OCI-LY3 (cell line): Measurements from ENCODE around the gene ACY1.

Source experiments
- H2AFZ ChIP-seq: fragments of 200-600, 300-600 bp; shearing (Covaris generic); 2 replicates; pipeline ENCODE4 v1.6.0; 2014; ENCODE audit warnings: antibody characterized with exemption, low read depth, low read length
- H3K27ac ChIP-seq: fragments of 200-600, 300-600 bp; sonication (generic); 2 replicates; pipeline ENCODE4 v1.5.1; 2014; ENCODE audit warnings: mild to moderate bottlenecking, low read length, moderate library complexity, mixed read lengths
- H3K27me3 ChIP-seq: fragments of 200-600, 300-600 bp; sonication (generic); 2 replicates; pipeline ENCODE4 v1.6.1; 2014; ENCODE audit warnings: low read depth, low read length, mixed read lengths
- H3K36me3 ChIP-seq: fragments of 200-600, 300-600 bp; sonication (generic); replicated peaks from 2 replicates; pipeline ENCODE3; 2014; ENCODE audit warnings: low read depth, low read length, mixed read lengths
- H3K4me1 ChIP-seq: fragments of 300-600, 200-600 bp; sonication (generic); 2 replicates; pipeline ENCODE4 v1.6.1; 2014; ENCODE audit warnings: low read length, mixed read lengths
- H3K4me2 ChIP-seq: fragments of 200-600, 300-600 bp; sonication (generic); 2 replicates; pipeline ENCODE4 v1.6.1; 2014; ENCODE audit warnings: low read length, mixed read lengths
- H3K4me3 ChIP-seq: fragments of 300-600, 200-600 bp; sonication (generic); 2 replicates; pipeline ENCODE4 v1.5.1; 2014; ENCODE audit warnings: antibody characterized with exemption, mild to moderate bottlenecking, low read length, moderate library complexity
- H3K79me2 ChIP-seq: fragments of 300-600, 200-600 bp; shearing (Covaris generic); 2 replicates; pipeline ENCODE4 v1.6.1; 2014; ENCODE audit warnings: mild to moderate bottlenecking, low read length, mixed read lengths
- H3K9ac ChIP-seq: fragments of 300-600, 200-600 bp; shearing (Covaris generic); 2 replicates; pipeline ENCODE4 v1.6.0; 2014; ENCODE audit warnings: mild to moderate bottlenecking, low read length, moderate library complexity
- H3K9me3 ChIP-seq: fragments of 200-600, 300-600 bp; shearing (Covaris generic); 2 replicates; pipeline ENCODE4 v1.6.1; 2014; ENCODE audit warnings: low read length, mixed read lengths; ENCODE audit not compliant: insufficient read depth
- H4K20me1 ChIP-seq: fragments of 200-600, 300-600 bp; sonication (generic); 2 replicates; pipeline ENCODE4 v1.6.1; 2016; ENCODE audit warnings: low read length, mixed read lengths; ENCODE audit not compliant: insufficient read depth
- EZH2phosphoT487 ChIP-seq: fragments of 200-600 bp; shearing (Covaris generic); IDR thresholded peaks from 2 replicates; pipeline ENCODE4 v1.6.1; 2018; ENCODE audit warnings: antibody characterized with exemption, mixed run types, low read depth
- TF ChIP-seq, protein P1 (sequence below): fragments of 200-600, 300-600 bp; sonication (generic); IDR thresholded peaks from 2 replicates; pipeline ENCODE4 v1.5.1; 2014; ENCODE audit warnings: antibody characterized with exemption, low read length, low read depth

Gene ACY1

DNA sequence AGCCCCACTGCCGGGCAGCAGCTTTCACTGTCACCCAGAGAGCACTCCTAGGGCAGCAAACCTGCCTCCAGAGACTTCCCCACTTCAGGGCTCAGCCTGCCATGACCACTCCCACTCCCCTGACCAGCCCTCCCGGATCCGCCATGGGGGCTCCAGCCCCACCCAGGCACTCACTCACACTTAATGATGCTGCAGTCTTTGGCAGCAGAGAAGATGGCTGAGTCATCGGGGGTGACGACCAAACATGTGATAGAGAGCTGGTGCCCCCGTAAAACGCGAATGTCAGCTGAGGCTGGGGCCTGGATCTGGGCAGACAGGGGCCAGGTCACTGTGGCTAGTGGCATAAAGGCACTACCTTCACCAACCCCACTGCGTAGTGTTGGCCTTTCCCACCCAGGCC is 46.3 kb upstream of the ACY1 start:
- no peak overlapping the region for H3K9ac ChIP-seq
- H3K4me2 ChIP-seq: no peak overlapping the region
- H3K27me3 ChIP-seq: no peaks in the 10 kb centered on the region
- H3K9me3 ChIP-seq: no peaks in the 10 kb centered on the region
- TF ChIP-seq EZH2phosphoT487: no peak
- TF ChIP-seq, protein P1, sequence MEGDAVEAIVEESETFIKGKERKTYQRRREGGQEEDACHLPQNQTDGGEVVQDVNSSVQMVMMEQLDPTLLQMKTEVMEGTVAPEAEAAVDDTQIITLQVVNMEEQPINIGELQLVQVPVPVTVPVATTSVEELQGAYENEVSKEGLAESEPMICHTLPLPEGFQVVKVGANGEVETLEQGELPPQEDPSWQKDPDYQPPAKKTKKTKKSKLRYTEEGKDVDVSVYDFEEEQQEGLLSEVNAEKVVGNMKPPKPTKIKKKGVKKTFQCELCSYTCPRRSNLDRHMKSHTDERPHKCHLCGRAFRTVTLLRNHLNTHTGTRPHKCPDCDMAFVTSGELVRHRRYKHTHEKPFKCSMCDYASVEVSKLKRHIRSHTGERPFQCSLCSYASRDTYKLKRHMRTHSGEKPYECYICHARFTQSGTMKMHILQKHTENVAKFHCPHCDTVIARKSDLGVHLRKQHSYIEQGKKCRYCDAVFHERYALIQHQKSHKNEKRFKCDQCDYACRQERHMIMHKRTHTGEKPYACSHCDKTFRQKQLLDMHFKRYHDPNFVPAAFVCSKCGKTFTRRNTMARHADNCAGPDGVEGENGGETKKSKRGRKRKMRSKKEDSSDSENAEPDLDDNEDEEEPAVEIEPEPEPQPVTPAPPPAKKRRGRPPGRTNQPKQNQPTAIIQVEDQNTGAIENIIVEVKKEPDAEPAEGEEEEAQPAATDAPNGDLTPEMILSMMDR: no peak
- H3K27ac ChIP-seq: no peak overlapping the region
- peaks cover 19% of the 10 kb centered on the region for H3K4me1 ChIP-seq
- H4K20me1 ChIP-seq: peaks cover 3% of the 10 kb centered on the region; the same call in 1 of the 2 replicates
- no peak overlapping the region for H3K4me3 ChIP-seq
- H3K79me2 ChIP-seq: peaks cover 39% of the 10 kb centered on the region
- no peak overlapping the region for H2AFZ ChIP-seq
- H3K36me3 ChIP-seq: peaks cover 59% of the 10 kb centered on the region

DNA sequence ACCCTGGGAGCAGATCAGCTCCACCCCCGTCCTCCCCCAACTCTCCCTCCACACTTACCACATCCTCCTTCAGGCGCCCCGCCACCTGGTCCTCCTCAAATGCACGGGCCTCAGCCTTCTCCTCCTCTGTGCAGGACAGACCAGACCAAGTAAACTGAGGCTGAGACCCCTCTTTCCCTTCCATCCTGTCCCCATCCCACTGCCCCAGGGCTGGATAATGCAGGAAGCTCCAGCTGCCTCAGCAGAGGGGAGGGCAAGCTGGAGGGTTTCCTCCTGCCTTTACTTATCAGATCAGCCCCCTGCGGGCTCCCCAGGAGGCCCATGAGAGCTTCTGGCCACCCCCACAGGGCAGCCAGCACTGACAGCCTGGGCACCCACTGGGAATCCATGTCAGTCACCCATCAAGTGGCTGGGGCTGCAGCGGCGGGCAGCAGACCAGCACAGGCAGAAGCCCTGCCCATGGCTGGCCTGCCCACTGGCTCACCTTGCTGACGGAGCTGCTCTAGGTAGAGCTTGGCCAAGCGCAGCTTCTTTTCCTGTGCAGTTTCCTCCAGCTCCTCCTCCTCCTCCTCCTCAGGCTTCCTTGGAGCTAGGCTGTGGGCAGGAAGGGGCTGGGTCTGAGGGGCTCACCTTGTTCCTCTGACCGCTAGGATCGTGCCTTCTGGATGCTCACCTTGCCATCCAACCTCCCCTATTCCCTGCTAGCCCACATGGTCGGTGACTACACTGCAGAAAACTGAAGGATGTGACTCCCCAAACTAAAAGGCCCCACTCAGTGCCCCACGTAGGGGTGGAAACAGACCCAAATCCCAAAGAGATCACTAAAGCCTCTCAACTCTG is 45.5 kb upstream of the ACY1 start:
- H3K9ac ChIP-seq: no peak overlapping the region
- no peaks in the 10 kb centered on the region for H3K9me3 ChIP-seq
- no peak overlapping the region for H3K4me2 ChIP-seq
- peaks cover 54% of the 10 kb centered on the region for H3K36me3 ChIP-seq
- no peak overlapping the region for H3K4me3 ChIP-seq
- H4K20me1 ChIP-seq: peaks cover 3% of the 10 kb centered on the region; the same call in 1 of the 2 replicates
- H3K27ac ChIP-seq: no peak overlapping the region
- peaks cover 39% of the 10 kb centered on the region for H3K79me2 ChIP-seq
- H2AFZ ChIP-seq: no peak overlapping the region
- peaks cover 23% of the 10 kb centered on the region for H3K4me1 ChIP-seq
- TF ChIP-seq EZH2phosphoT487: no peak
- TF ChIP-seq, protein P1: no peak
- no peaks in the 10 kb centered on the region for H3K27me3 ChIP-seq

- Histone ChIP-seq H3K9me3 (no peaks in the 10 kb centered on the region), H3K4me2 (no peak overlapping the region), H3K4me3 (no peak overlapping the region), H3K36me3 (peaks cover 46% of the 10 kb centered on the region), H3K9ac (no peak overlapping the region), H2AFZ (no peak overlapping the region), H3K4me1 (peaks cover 28% of the 10 kb centered on the region), H4K20me1 (peaks cover 3% of the 10 kb centered on the region; the same call in 1 of the 2 replicates), H3K79me2 (peaks cover 39% of the 10 kb centered on the region), H3K27ac (no peak overlapping the region), H3K27me3 (no peaks in the 10 kb centered on the region)
- no peak for TF ChIP-seq EZH2phosphoT487
- TF ChIP-seq, protein P1: no peak
Observed at GRCh38 chr3:51938780-51939425, 44.4 kb upstream of the ACY1 start.
